HepG2 (cell line): ENCODE data around the gene IL17RC. TPM values are rescaled to one million over a fixed set of nuclear protein-coding genes. Genes with fewer than 3 reads are reported as not detected.

Experiments used
- CHD4 ChIP-seq: fragments of 200-600 bp; sonication (generic); IDR thresholded peaks from 2 replicates; pipeline ENCODE4 v1.7.0; 2017; ENCODE audit warnings: mild to moderate bottlenecking, low read length, borderline replicate concordance
- HMGA1 ChIP-seq: sonication (generic); formaldehyde crosslinking; conservative IDR thresholded peaks from 2 replicates; pipeline ENCODE4 v1.4.0; 2020; ENCODE audit warnings: missing genetic modification reagents
- KDM5A ChIP-seq: fragments of 200-600 bp; sonication (generic); IDR thresholded peaks from 2 replicates; pipeline ENCODE4 v1.7.0; 2018; ENCODE audit warnings: antibody characterized with exemption, mild to moderate bottlenecking, low read length, borderline replicate concordance
- MAFG ChIP-seq: sonication (generic); formaldehyde crosslinking; IDR thresholded peaks from 2 replicates; pipeline ENCODE4 v1.5.1; 2020; ENCODE audit warnings: mild to moderate bottlenecking, missing genetic modification reagents
- MYNN ChIP-seq: sonication (generic); formaldehyde crosslinking; IDR thresholded peaks from 2 replicates; pipeline ENCODE4 v1.4.0; 2020; ENCODE audit warnings: mild to moderate bottlenecking, low read depth, missing genetic modification reagents
- NFKB2 ChIP-seq: sonication (generic); formaldehyde crosslinking; IDR thresholded peaks from 2 replicates; pipeline ENCODE4 v1.4.0; 2020; ENCODE audit warnings: missing genetic modification reagents, borderline replicate concordance
- ZBTB40 ChIP-seq, 2 experiments: fragments of 450-650 bp in 1 of 2; sonication (generic) in 1 of 2; formaldehyde crosslinking in 1 of 2; IDR thresholded peaks; 2 replicates each; pipeline versions ENCODE4 v1.6.1 to v1.8.0; 2016 to 2022; ENCODE audit warnings: antibody characterized with exemption in 1 of 2, mild to moderate bottlenecking in 1 of 2, missing genetic modification reagents in 1 of 2
- ZNF24 ChIP-seq: fragments of 450-650 bp; IDR thresholded peaks from 2 replicates; pipeline ENCODE4 v1.6.1; 2017; ENCODE audit warnings: antibody characterized with exemption, mild to moderate bottlenecking
- ZNF276 ChIP-seq: sonication (generic); formaldehyde crosslinking; IDR thresholded peaks from 2 replicates; pipeline ENCODE4 v1.4.0; 2020; ENCODE audit warnings: mild to moderate bottlenecking, low read depth, missing genetic modification reagents
- ZNF30 ChIP-seq: sonication (generic); formaldehyde crosslinking; IDR thresholded peaks from 2 replicates; pipeline ENCODE4 v1.5.0; 2020; ENCODE audit warnings: mild to moderate bottlenecking, missing genetic modification reagents
- ZNF652 ChIP-seq: IDR thresholded peaks from 2 replicates; pipeline ENCODE4 v1.6.1; 2016; ENCODE audit warnings: low read depth, borderline replicate concordance
- polyA plus RNA-seq, 8 experiments: library from polyadenylated mRNA; depleted of rRNA in 3 of 8; stranded (reverse) in 7 of 8; unstranded in 1 of 8; fragments of >200 nt; fragmentation: Illumina TruSeq in 4 of 8; extraction: Trizol in 4 of 8; gene quantifications; 2 replicates each; pipeline versions ENCODE4 v1.2.1 to v1.2.3, GENCODE V29; 2011 to 2016; ENCODE audit warnings: low read depth in 4 of 8, missing spikeins in 1 of 8, mixed read lengths in 1 of 8; ENCODE audit not compliant: insufficient read depth in 1 of 8
- total RNA-seq, 5 experiments: library from RNA; depleted of rRNA; stranded (reverse); fragments of >200 nt; fragmentation: Illumina TruSeq; extraction: Trizol; gene quantifications; 2 replicates each; pipeline ENCODE4 v1.2.3, GENCODE V29; 2016; ENCODE audit warnings: low read depth in 1 of 5
- TF ChIP-seq, protein P1 (sequence below): sonication (generic); formaldehyde crosslinking; IDR thresholded peaks from 2 replicates; pipeline ENCODE4 v1.4.0; 2020; ENCODE audit warnings: missing genetic modification reagents
- TF ChIP-seq, protein P2 (sequence below): sonication (generic); formaldehyde crosslinking; IDR thresholded peaks from 2 replicates; pipeline ENCODE4 v1.4.0; 2020; ENCODE audit warnings: missing genetic modification reagents, borderline replicate concordance

Gene IL17RC
- total and polyA plus RNA-seq, 2 of the 13 experiments (the other 11 are each of a cell fraction or from before 2014, with no cell fraction given), result 20.7 to 24.0 TPM

DNA sequence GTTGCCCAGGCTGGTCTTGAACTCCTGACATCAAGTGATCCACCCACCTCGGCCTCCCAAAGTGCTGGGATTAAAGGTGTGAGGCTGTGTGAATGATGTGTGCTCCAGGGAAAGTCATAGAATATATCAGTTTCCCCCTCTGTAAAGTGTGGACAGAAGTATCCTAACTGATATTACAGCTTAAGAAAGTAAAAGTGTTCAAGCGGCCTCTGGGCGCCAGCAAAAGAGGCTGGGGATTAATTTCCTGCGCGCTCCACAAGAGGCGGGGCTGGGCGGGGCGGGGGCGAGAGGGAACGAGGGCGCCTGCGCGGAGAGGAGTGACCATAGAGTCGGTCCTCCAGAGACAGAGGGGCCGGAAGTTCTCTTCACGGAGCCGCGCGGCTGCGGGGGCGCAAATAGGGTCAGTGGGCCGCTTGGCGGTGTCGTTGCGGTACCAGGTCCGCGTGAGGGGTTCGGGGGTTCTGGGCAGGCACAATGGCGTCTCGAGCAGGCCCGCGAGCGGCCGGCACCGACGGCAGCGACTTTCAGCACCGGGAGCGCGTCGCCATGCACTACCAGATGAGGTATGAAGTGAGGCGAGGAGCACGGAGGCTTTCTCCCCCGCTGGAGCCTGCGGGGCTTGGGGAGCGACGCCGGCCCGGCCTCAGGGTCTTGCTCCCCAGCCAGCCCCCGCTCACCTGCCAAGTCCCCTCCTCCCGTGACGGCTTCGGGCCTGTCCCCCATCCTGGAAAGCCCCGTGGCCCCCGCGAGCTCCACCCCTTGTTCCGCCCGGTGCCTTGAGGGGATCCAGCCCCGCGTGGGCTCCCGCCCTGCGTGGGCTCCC, 26.4 kb upstream of the IL17RC start, which contains the start of gene JAGN1 (continued):
- TF ChIP-seq ZBTB40 (IDR thresholded peaks at IDR 0.05) (no peak), ZBTB40 (CRISPR knock-in tag; IDR thresholded peaks at IDR 0.05) (peak; percentile 67; the same call in 1 of the 2 replicates), KDM5A (peak; percentile 86), HMGA1 (CRISPR knock-in tag) (no peak), MAFG (no peak), ZNF652 (CRISPR knock-in tag) (no peak), CHD4 (no peak), MYNN (CRISPR knock-in tag) (peak; percentile 34; the same call in 1 of the 2 replicates), NFKB2 (CRISPR knock-in tag) (peak; percentile 85), ZNF30 (CRISPR knock-in tag) (peak; percentile 75; the same call in 1 of the 2 replicates), ZNF276 (CRISPR knock-in tag) (no peak), ZNF24 (no peak)
- TF ChIP-seq, protein P1, sequence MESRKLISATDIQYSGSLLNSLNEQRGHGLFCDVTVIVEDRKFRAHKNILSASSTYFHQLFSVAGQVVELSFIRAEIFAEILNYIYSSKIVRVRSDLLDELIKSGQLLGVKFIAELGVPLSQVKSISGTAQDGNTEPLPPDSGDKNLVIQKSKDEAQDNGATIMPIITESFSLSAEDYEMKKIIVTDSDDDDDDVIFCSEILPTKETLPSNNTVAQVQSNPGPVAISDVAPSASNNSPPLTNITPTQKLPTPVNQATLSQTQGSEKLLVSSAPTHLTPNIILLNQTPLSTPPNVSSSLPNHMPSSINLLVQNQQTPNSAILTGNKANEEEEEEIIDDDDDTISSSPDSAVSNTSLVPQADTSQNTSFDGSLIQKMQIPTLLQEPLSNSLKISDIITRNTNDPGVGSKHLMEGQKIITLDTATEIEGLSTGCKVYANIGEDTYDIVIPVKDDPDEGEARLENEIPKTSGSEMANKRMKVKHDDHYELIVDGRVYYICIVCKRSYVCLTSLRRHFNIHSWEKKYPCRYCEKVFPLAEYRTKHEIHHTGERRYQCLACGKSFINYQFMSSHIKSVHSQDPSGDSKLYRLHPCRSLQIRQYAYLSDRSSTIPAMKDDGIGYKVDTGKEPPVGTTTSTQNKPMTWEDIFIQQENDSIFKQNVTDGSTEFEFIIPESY (CRISPR knock-in tag), result 0 out of 2 replicates have a peak, but pooled peaks have one; percentile 10
- TF ChIP-seq, protein P2, sequence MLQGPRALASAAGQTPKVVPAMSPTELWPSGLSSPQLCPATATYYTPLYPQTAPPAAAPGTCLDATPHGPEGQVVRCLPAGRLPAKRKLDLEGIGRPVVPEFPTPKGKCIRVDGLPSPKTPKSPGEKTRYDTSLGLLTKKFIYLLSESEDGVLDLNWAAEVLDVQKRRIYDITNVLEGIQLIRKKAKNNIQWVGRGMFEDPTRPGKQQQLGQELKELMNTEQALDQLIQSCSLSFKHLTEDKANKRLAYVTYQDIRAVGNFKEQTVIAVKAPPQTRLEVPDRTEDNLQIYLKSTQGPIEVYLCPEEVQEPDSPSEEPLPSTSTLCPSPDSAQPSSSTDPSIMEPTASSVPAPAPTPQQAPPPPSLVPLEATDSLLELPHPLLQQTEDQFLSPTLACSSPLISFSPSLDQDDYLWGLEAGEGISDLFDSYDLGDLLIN (CRISPR knock-in tag), result 0 out of 2 replicates have a peak, but pooled peaks have one; percentile 41
